Liver (tissue), 9 donors: ENCODE results near the gene NTMT1. TPM values are rescaled to one million over a fixed set of nuclear protein-coding genes. Genes with fewer than 3 reads are reported as not detected.

Source experiments
- DNase-seq: peaks from one replicate; pipeline ENCODE4 v3.0.0-alpha.2; 2017; ENCODE audit warnings: low spot score
- H3K27ac ChIP-seq, 2 donors: one replicate each; pipeline ENCODE4 v1.7.0; 2013; ENCODE audit warnings: inconsistent platforms in 2 of 2, low read length in 2 of 2, control low read depth in 1 of 2, low read depth in 1 of 2, mild to moderate bottlenecking in 1 of 2
- H3K27me3 ChIP-seq, 4 donors: one replicate each; pipeline versions ENCODE4 v1.6.1 to v1.7.0; 2013; ENCODE audit warnings: low read length in 3 of 4, inconsistent platforms in 1 of 4, mild to moderate bottlenecking in 1 of 4, moderate library complexity in 1 of 4; ENCODE audit not compliant: control insufficient read depth in 4 of 4, insufficient read depth in 4 of 4
- H3K36me3 ChIP-seq, 4 donors: one replicate each; pipeline versions ENCODE4 v1.6.1 to v1.7.0; 2013; ENCODE audit warnings: low read length in 3 of 4, mild to moderate bottlenecking in 3 of 4, low read depth in 1 of 4, moderate library complexity in 1 of 4; ENCODE audit not compliant: control insufficient read depth in 4 of 4, insufficient read depth in 3 of 4
- H3K4me1 ChIP-seq, 4 donors: one replicate each; pipeline versions ENCODE4 v1.6.1 to v1.7.0; 2013; ENCODE audit warnings: low read length in 3 of 4, mild to moderate bottlenecking in 3 of 4, moderate library complexity in 1 of 4; ENCODE audit not compliant: control insufficient read depth in 4 of 4, insufficient read depth in 4 of 4
- H3K4me3 ChIP-seq, 3 donors: one replicate each; pipeline versions ENCODE4 v1.6.1 to v1.7.0; 2013; ENCODE audit warnings: low read length in 3 of 3, control low read depth in 1 of 3, low read depth in 1 of 3, mild to moderate bottlenecking in 1 of 3
- H3K9ac ChIP-seq, 2 donors: one replicate each; pipeline ENCODE4 v1.7.0; 2013; ENCODE audit warnings: low read length in 2 of 2, mild to moderate bottlenecking in 2 of 2, moderate library complexity in 2 of 2, control low read depth in 1 of 2, low read depth in 1 of 2
- H3K9me3 ChIP-seq, 4 donors: one replicate each; pipeline versions ENCODE4 v1.6.1 to v1.7.0; 2013; ENCODE audit warnings: low read length in 3 of 4; ENCODE audit not compliant: control insufficient read depth in 4 of 4
- EGR1 ChIP-seq, 2 donors: IDR thresholded peaks; 2 replicates each; pipeline ENCODE4 v1.6.1; 2016 to 2018; ENCODE audit warnings: antibody characterized with exemption in 2 of 2, low read depth in 2 of 2
- FOXA1 ChIP-seq: IDR thresholded peaks from 2 replicates; pipeline ENCODE4 v1.6.1; 2016; ENCODE audit warnings: antibody characterized with exemption
- FOXA2 ChIP-seq: IDR thresholded peaks from 2 replicates; pipeline ENCODE4 v1.6.1; 2016; ENCODE audit warnings: antibody characterized with exemption
- GABPA ChIP-seq, 2 donors: IDR thresholded peaks in 1 of 2; conservative IDR thresholded peaks in 1 of 2; 2 replicates each; pipeline ENCODE4 v1.6.1; 2016; ENCODE audit warnings: antibody characterized with exemption in 2 of 2, mild to moderate bottlenecking in 1 of 2, moderate library complexity in 1 of 2
- HNF4A ChIP-seq, 2 donors: conservative IDR thresholded peaks; 2 replicates each; pipeline ENCODE4 v1.6.1; 2016; ENCODE audit warnings: antibody characterized with exemption in 2 of 2, mild to moderate bottlenecking in 2 of 2
- HNF4G ChIP-seq: IDR thresholded peaks from 2 replicates; pipeline ENCODE4 v1.6.1; 2016; ENCODE audit warnings: antibody characterized with exemption
- JUND ChIP-seq, 2 donors: IDR thresholded peaks; 2 replicates each; pipeline ENCODE4 v1.6.1; 2016; ENCODE audit warnings: antibody characterized with exemption in 2 of 2
- NR2F2 ChIP-seq: IDR thresholded peaks from 2 replicates; pipeline ENCODE4 v1.6.1; 2016; ENCODE audit warnings: antibody characterized with exemption
- RAD21 ChIP-seq, 2 donors: IDR thresholded peaks; 2 replicates each; pipeline ENCODE4 v1.6.1; 2016; ENCODE audit warnings: antibody characterized with exemption in 2 of 2, mild to moderate bottlenecking in 2 of 2
- RXRA ChIP-seq, 2 donors: IDR thresholded peaks; 2 replicates each; pipeline ENCODE4 v1.6.1; 2017 to 2018; ENCODE audit warnings: antibody characterized with exemption in 2 of 2, mild to moderate bottlenecking in 1 of 2
- SP1 ChIP-seq: IDR thresholded peaks from 2 replicates; pipeline ENCODE4 v1.6.1; 2018; ENCODE audit warnings: antibody characterized with exemption, mild to moderate bottlenecking
- YY1 ChIP-seq: IDR thresholded peaks from 2 replicates; pipeline ENCODE4 v1.6.1; 2016; ENCODE audit warnings: antibody characterized with exemption, mild to moderate bottlenecking
- WGBS: extraction: QIAGEN DNeasy Blood & Tissue Kit; methylation state at CpG from one replicate; pipeline ENCODE4 v1.1.7; 2013; 5-methylcytosine and 5-hydroxymethylcytosine counted together
- polyA plus RNA-seq, 2 donors: library from polyadenylated mRNA; stranded (reverse) in 1 of 2; unstranded in 1 of 2; fragments of 200-250 nt in 1 of 2; fragments of >200 nt in 1 of 2; fragmentation: Nextera tagmentation in 1 of 2; extraction: Ambion mirVana in 1 of 2; gene quantifications; one replicate each; pipeline versions ENCODE4 v1.2.1 to v1.2.3, GENCODE V29; 2013 to 2015
- total RNA-seq, 2 donors: library from RNA; depleted of rRNA; stranded (reverse); fragments of >200 nt; gene quantifications; one replicate each; pipeline ENCODE4 v1.2.3, GENCODE V29; 2014
- TF ChIP-seq, protein P1 (sequence below): fragments of 150-350 bp; IDR thresholded peaks from 2 replicates; pipeline ENCODE4 v1.5.1; 2017; ENCODE audit warnings: improper control_type of control experiment, low read depth, low read length; ENCODE audit not compliant: missing input control
- TF ChIP-seq, protein P2 (sequence below): IDR thresholded peaks from 2 replicates; pipeline ENCODE4 v1.6.1; 2016; ENCODE audit warnings: antibody characterized with exemption, mild to moderate bottlenecking
- TF ChIP-seq, protein P3 (sequence below): IDR thresholded peaks from 2 replicates; pipeline ENCODE4 v1.6.1; 2016; ENCODE audit warnings: antibody characterized with exemption
- TF ChIP-seq, protein P4 (sequence below): IDR thresholded peaks from 2 replicates; pipeline ENCODE4 v1.6.1; 2016; ENCODE audit warnings: antibody characterized with exemption
- donor health status: healthy.
- donor health status: healthy.
- donor health status: healthy.
- donor health status: healthy.
- donor health status: healthy.

Gene NTMT1
- total and polyA plus RNA-seq, 4 donors, result 13.1 to 42.5 (median 26.2) TPM

DNA sequence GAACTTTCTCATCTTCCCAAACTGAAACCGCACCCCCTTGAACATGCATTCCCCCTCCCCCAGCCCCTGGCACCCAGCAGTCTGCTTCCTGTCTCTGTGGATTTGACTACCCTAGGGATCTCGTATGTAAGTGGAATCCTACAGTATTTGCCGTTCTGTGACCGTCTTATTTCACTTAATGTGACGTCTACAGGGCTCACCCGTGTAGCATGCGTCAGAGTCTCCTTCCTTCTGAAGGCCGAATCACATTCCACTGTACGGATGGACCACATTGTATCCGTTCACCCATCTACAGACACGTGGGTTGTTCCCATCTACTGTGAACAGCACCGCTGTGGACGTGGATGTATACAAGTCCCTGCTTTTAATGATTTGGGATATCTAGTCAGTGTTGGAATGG is 44.0 kb downstream of the NTMT1 start:
- Histone ChIP-seq H3K36me3 (no peaks in the 10 kb centered on the region), H3K9me3 (no peaks in the 10 kb centered on the region), H3K27ac (no peak overlapping the region), H3K27me3 (peaks cover 0 to 10% (median 1%) of the 10 kb centered on the region in 4 donors), H3K4me1 (peaks cover 0 to 10% (median 1%) of the 10 kb centered on the region in 4 donors), H3K9ac (no peak overlapping the region), H3K4me3 (no peak overlapping the region)
- DNase-seq, result no peak
- TF ChIP-seq, protein P1, sequence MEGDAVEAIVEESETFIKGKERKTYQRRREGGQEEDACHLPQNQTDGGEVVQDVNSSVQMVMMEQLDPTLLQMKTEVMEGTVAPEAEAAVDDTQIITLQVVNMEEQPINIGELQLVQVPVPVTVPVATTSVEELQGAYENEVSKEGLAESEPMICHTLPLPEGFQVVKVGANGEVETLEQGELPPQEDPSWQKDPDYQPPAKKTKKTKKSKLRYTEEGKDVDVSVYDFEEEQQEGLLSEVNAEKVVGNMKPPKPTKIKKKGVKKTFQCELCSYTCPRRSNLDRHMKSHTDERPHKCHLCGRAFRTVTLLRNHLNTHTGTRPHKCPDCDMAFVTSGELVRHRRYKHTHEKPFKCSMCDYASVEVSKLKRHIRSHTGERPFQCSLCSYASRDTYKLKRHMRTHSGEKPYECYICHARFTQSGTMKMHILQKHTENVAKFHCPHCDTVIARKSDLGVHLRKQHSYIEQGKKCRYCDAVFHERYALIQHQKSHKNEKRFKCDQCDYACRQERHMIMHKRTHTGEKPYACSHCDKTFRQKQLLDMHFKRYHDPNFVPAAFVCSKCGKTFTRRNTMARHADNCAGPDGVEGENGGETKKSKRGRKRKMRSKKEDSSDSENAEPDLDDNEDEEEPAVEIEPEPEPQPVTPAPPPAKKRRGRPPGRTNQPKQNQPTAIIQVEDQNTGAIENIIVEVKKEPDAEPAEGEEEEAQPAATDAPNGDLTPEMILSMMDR, result no peak
- TF ChIP-seq, protein P2, sequence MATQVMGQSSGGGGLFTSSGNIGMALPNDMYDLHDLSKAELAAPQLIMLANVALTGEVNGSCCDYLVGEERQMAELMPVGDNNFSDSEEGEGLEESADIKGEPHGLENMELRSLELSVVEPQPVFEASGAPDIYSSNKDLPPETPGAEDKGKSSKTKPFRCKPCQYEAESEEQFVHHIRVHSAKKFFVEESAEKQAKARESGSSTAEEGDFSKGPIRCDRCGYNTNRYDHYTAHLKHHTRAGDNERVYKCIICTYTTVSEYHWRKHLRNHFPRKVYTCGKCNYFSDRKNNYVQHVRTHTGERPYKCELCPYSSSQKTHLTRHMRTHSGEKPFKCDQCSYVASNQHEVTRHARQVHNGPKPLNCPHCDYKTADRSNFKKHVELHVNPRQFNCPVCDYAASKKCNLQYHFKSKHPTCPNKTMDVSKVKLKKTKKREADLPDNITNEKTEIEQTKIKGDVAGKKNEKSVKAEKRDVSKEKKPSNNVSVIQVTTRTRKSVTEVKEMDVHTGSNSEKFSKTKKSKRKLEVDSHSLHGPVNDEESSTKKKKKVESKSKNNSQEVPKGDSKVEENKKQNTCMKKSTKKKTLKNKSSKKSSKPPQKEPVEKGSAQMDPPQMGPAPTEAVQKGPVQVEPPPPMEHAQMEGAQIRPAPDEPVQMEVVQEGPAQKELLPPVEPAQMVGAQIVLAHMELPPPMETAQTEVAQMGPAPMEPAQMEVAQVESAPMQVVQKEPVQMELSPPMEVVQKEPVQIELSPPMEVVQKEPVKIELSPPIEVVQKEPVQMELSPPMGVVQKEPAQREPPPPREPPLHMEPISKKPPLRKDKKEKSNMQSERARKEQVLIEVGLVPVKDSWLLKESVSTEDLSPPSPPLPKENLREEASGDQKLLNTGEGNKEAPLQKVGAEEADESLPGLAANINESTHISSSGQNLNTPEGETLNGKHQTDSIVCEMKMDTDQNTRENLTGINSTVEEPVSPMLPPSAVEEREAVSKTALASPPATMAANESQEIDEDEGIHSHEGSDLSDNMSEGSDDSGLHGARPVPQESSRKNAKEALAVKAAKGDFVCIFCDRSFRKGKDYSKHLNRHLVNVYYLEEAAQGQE, result no peak
- TF ChIP-seq HNF4G, result no peak
- no peak for TF ChIP-seq JUND (IDR thresholded peaks at IDR 0.05)
- no peak for TF ChIP-seq HNF4A (conservative IDR thresholded peaks at IDR 0.05)
- TF ChIP-seq, protein P3, sequence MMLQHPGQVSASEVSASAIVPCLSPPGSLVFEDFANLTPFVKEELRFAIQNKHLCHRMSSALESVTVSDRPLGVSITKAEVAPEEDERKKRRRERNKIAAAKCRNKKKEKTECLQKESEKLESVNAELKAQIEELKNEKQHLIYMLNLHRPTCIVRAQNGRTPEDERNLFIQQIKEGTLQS, result no peak
- TF ChIP-seq YY1, result no peak
- TF ChIP-seq, protein P4, sequence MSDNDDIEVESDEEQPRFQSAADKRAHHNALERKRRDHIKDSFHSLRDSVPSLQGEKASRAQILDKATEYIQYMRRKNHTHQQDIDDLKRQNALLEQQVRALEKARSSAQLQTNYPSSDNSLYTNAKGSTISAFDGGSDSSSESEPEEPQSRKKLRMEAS, result no peak
- TF ChIP-seq FOXA2, result no peak
- no peak for TF ChIP-seq RXRA (IDR thresholded peaks at IDR 0.05)
- TF ChIP-seq GABPA (IDR thresholded peaks at IDR 0.05 in 1 of 2, conservative IDR thresholded peaks at IDR 0.05 in 1 of 2), result no peak
- no peak for TF ChIP-seq NR2F2
- TF ChIP-seq FOXA1, result no peak
- TF ChIP-seq RAD21 (IDR thresholded peaks at IDR 0.05), result no peak
- no peak for TF ChIP-seq SP1
- WGBS, result 81% methylated on average over 13 of the region's 13 CpGs

DNA sequence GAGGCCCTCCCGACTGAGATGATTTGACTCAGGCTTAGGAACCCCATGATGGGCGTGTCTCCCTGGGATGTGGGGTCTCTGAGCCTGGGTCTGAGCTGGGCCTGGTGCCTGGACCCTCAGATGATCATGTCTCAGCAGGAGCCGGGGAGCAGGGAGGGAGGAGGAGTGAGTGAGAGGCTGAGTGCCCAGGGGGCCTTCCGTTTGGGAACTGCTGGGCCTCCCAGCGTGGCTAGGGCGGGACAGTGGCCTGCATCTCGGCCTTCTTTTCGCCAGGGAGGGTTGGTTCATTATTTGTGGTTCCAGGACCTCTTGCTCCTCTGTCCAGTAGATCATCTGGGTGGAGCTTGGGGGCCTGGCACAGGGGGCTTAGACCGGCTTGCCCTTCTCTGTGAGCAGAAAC is 45.1 kb downstream of the NTMT1 start:
- no peak for TF ChIP-seq FOXA1
- TF ChIP-seq YY1, result no peak
- no peak for TF ChIP-seq EGR1 (IDR thresholded peaks at IDR 0.05; ENCODE audit: low read depth in 2 of 2)
- TF ChIP-seq, protein P1, result no peak
- TF ChIP-seq RXRA (IDR thresholded peaks at IDR 0.05), result no peak
- TF ChIP-seq HNF4A (conservative IDR thresholded peaks at IDR 0.05), result no peak
- no peak for TF ChIP-seq RAD21 (IDR thresholded peaks at IDR 0.05)
- H3K9ac ChIP-seq, result no peak overlapping the region
- peaks cover 0 to 10% (median 0%) of the 10 kb centered on the region in 4 donors for H3K27me3 ChIP-seq

More for the DNA sequence above, 45.1 kb downstream of the NTMT1 start:
- 87% methylated on average over 9 of the region's 9 CpGs for WGBS
- Histone ChIP-seq H3K4me3 (no peak overlapping the region), H3K36me3 (no peaks in the 10 kb centered on the region), H3K9me3 (no peaks in the 10 kb centered on the region), H3K4me1 (peaks cover 0 to 2% (median 1%) of the 10 kb centered on the region in 4 donors), H3K27ac (no peak overlapping the region)
- no peak for DNase-seq
